K562 (cell line): ENCODE results near the gene OLFML2B. TPM values are rescaled to one million over a fixed set of nuclear protein-coding genes. Genes with fewer than 3 reads are reported as not detected.

ENCODE experiments used
- ATAC-seq: fragments of 200-7000 bp; cut with Tn5 transposase; 3 replicates; pipeline ENCODE4 v1.9.1; 2020; ENCODE audit warnings: moderate library complexity
- BruUV-seq: library from RNA; stranded (reverse); fragments of 400-500 nt; replicated peaks from 2 replicates; lab custom pipeline; 2021; lab: Mats Ljungman, UMichigan
- CTCF ChIA-PET: fragments of 300-600 bp; formaldehyde crosslinking; extraction: SDS; loops from one replicate; lab custom pipeline; 2021; ENCODE audit warnings: low intra/inter-chr PET ratio; lab: Yijun Ruan, JAX
- POLR2A ChIA-PET: fragments of 300-600, 350-650 bp; sonication (Branson Sonifier 250); formaldehyde crosslinking; extraction: SDS; loops from one replicate; lab custom pipeline; 2021; ENCODE audit warnings: antibody characterized with exemption, inconsistent platforms; lab: Yijun Ruan, JAX
- DNase-seq, 4 experiments: peaks; one replicate each; pipeline versions ENCODE4 v3.0.0 to v3.0.0-alpha.2; 2011 to 2018; ENCODE audit warnings: low spot score in 3 of 4, mixed read lengths in 3 of 4; ENCODE audit errors: extremely low read depth in 1 of 4
- FAIRE-seq: peaks from 2 replicates; lab custom pipeline; 2011; peaks lifted over from hg19 to GRCh38; lab: Jason Lieb, UNC
- H2AFZ ChIP-seq: 2 replicates; pipeline ENCODE4 v1.6.0; 2011; ENCODE audit warnings: low read depth, low read length, control low read depth, inconsistent platforms
- H3K27ac ChIP-seq: fragments of 200-600 bp; 3 replicates; pipeline ENCODE4 v1.8.0; 2011; ENCODE audit warnings: low read depth, mild to moderate bottlenecking, control low read depth, inconsistent platforms, low read length, moderate library complexity, mixed read lengths; ENCODE audit errors: extremely low read depth
- H3K27me3 ChIP-seq, 2 experiments: fragments of 300-600 bp in 1 of 2; 2 replicates in 1 of 2; 3 replicates in 1 of 2; pipeline versions ENCODE4 v1.6.0 to v1.8.0; 2011; ENCODE audit warnings: inconsistent platforms in 2 of 2, low read length in 2 of 2, mild to moderate bottlenecking in 1 of 2, mixed read lengths in 1 of 2, moderate library complexity in 1 of 2; ENCODE audit not compliant: control insufficient read depth in 2 of 2, insufficient read depth in 2 of 2
- H3K36me3 ChIP-seq: fragments of 300-600 bp; 3 replicates; pipeline ENCODE4 v1.8.0; 2011; ENCODE audit warnings: mild to moderate bottlenecking, low read length, inconsistent platforms; ENCODE audit not compliant: control insufficient read depth, insufficient read depth
- H3K4me1 ChIP-seq, 2 experiments: fragments of 200-600 bp in 1 of 2; replicated peaks in 1 of 2; 2 replicates in 1 of 2; 3 replicates in 1 of 2; pipeline versions ENCODE4 v1.5.1 to v1.8.0; 2011; ENCODE audit warnings: inconsistent platforms in 2 of 2, low read length in 2 of 2, mild to moderate bottlenecking in 1 of 2, mixed read lengths in 1 of 2, moderate library complexity in 1 of 2; ENCODE audit not compliant: control insufficient read depth in 2 of 2, insufficient read depth in 2 of 2
- H3K4me2 ChIP-seq: 2 replicates; pipeline ENCODE4 v1.6.1; 2011; ENCODE audit warnings: low read length, control low read depth, inconsistent platforms, mixed read lengths; ENCODE audit not compliant: insufficient read depth
- H3K4me3 ChIP-seq: fragments of 200-600 bp; sonication (generic), shearing (Covaris generic); 2 replicates; pipeline ENCODE4 v1.5.1; 2016; ENCODE audit warnings: control low read depth, inconsistent platforms
- H3K79me2 ChIP-seq: fragments of 200-600 bp; 3 replicates; pipeline ENCODE4 v1.8.0; 2011; ENCODE audit warnings: low read length, inconsistent platforms; ENCODE audit not compliant: control insufficient read depth, insufficient read depth
- H3K9ac ChIP-seq, 2 experiments: 2 replicates each; pipeline versions ENCODE4 v1.6.0 to v1.6.1; 2011; ENCODE audit warnings: low read depth in 2 of 2, low read length in 2 of 2, control low read depth in 1 of 2, inconsistent platforms in 1 of 2, mild to moderate bottlenecking in 1 of 2, mixed read lengths in 1 of 2; ENCODE audit not compliant: insufficient read depth in 1 of 2
- H3K9me1 ChIP-seq: one replicate; pipeline ENCODE4 v1.6.0; 2011; ENCODE audit warnings: inconsistent platforms, mild to moderate bottlenecking, low read length, moderate library complexity; ENCODE audit not compliant: control insufficient read depth, insufficient read depth
- H3K9me3 ChIP-seq: replicated peaks from 2 replicates; pipeline ENCODE4 v1.5.1; 2011; ENCODE audit warnings: low read depth, low read length, inconsistent platforms; ENCODE audit not compliant: control insufficient read depth, insufficient read depth
- H4K20me1 ChIP-seq: replicated peaks from 2 replicates; pipeline ENCODE4 v1.6.1; 2011; ENCODE audit warnings: low read length, inconsistent platforms, mixed read lengths; ENCODE audit not compliant: control insufficient read depth, insufficient read depth
- BHLHE40 ChIP-seq: IDR thresholded peaks from 2 replicates; pipeline ENCODE4 v1.6.1; 2011; ENCODE audit warnings: low read length, improper control_type of control experiment
- MCM3 ChIP-seq: fragments of 450-650 bp; IDR thresholded peaks from 2 replicates; pipeline ENCODE4 v1.6.1; 2016
- MTF1 ChIP-seq: fragments of 250-450 bp; sonication (Bioruptor Pico); IDR thresholded peaks from 2 replicates; pipeline ENCODE4 v1.9.0; 2021; ENCODE audit warnings: moderate library complexity, mild to moderate bottlenecking, inconsistent platforms, borderline replicate concordance
- NRF1 ChIP-seq, 2 experiments: fragments of 450-650 bp; IDR thresholded peaks in 1 of 2; conservative IDR thresholded peaks in 1 of 2; 2 replicates each; pipeline ENCODE4 v1.6.1; 2014; ENCODE audit warnings: mild to moderate bottlenecking in 2 of 2
- RFX1 ChIP-seq: fragments of 450-650 bp; IDR thresholded peaks from 2 replicates; pipeline ENCODE4 v1.6.1; 2016; ENCODE audit warnings: mild to moderate bottlenecking, moderate library complexity
- RHOXF2B ChIP-seq: fragments of 250-450 bp; sonication (Bioruptor Pico); conservative IDR thresholded peaks from 2 replicates; pipeline ENCODE4 v1.5.1; 2021
- WGBS: fragments of 100-300 bp; shearing (Covaris generic); methylation state at CpG from one replicate; pipeline ENCODE4 v1.1.6; 2016; ENCODE audit warnings: low coverage, mixed read lengths; ENCODE audit not compliant: insufficient coverage; ENCODE audit errors: missing lambda C conversion rate; 5-methylcytosine and 5-hydroxymethylcytosine counted together
- in situ Hi-C: fragments of 300-500 bp; cut with MboI; formaldehyde crosslinking; loops from 4 replicates; pipeline ENCODE4 v1.15.0; 2018; ENCODE audit warnings: inconsistent platforms, mixed read lengths
- intact Hi-C: fragments of 100-400 bp; cut with micrococcal nuclease; formaldehyde crosslinking; loops from 2 replicates; pipeline ENCODE4 v1.14.2; 2022
- polyA plus RNA-seq, 8 experiments: library from polyadenylated mRNA; depleted of rRNA in 4 of 8; stranded (reverse) in 5 of 8; unstranded in 3 of 8; fragments of >200 nt; fragmentation: Nextera tagmentation in 2 of 8; fragmentation: Illumina TruSeq in 1 of 8; extraction: Ambion mirVana in 2 of 8; extraction: Trizol in 1 of 8; gene quantifications; 2 replicates each; pipeline versions ENCODE4 v1.2.1 to v1.2.3, GENCODE V29; 2011 to 2014; ENCODE audit warnings: inconsistent platforms in 1 of 8, missing spikeins in 1 of 8
- total RNA-seq, 7 experiments: library from RNA; depleted of rRNA in 6 of 7; stranded (reverse); fragments of >200 nt in 6 of 7; fragmentation: Illumina TruSeq in 2 of 7; extraction: Trizol in 2 of 7; gene quantifications; 2 replicates each; pipeline versions ENCODE4 v1.2.1 to v1.2.3, GENCODE V29; 2011 to 2021; ENCODE audit warnings: low replicate concordance in 1 of 7
- TF ChIP-seq, protein P1 (sequence below): sonication (generic); formaldehyde crosslinking; IDR thresholded peaks from 2 replicates; pipeline ENCODE4 v1.5.0; 2020; ENCODE audit warnings: missing genetic modification reagents

The OLFML2B gene
- total and polyA plus RNA-seq, 9 of the 15 experiments (the other 6 are each of a cell fraction or from before 2014, with no cell fraction given): not detected

DNA sequence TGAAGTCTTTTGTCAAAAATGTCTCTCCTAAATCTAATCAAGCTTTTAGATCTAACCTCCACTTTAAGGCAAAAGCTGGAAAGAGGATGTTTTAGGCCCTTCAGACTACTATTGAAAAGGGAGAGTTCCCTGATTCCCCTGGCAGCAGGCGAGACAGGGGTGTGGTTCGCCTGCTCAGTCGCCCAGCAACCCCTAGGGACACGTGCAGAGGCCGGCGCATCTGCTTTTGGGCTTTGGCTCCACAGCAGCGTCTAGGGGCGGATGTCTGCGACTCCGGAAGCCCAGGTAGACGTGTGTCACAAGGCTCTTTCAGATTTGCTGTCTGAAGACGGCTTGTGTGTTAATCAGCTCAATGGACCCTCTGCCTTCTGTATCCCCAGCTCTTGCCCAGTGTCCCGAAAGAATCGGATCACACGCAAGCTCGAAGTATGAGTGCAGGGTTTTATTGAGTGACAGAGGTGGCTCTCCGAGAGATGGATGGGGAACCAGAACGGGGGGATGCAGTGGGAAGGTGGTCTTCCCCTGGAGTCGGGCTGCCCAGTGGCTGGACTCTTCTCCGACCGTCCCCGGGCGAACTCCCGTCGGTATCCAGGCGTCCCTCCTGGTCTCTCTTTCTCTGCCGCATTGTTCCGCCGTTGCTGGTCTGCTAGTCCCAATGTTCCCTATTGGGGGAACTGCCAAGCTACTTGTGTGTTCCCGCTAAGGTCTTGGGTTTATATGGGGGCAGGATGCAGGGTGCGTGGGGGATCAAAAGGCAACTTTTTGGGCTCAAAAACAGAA, 45.5 kb downstream of the OLFML2B start:
- DNase-seq (peak in 1 of 4 experiments; percentile 14), FAIRE-seq (no peak), ATAC-seq (peak; percentile 64)
- intact Hi-C loops (no loop called here), in situ Hi-C loops (no loop called here)
- H3K9ac ChIP-seq: no peak overlapping the region
- H3K4me2 ChIP-seq: no peak overlapping the region
- no peak overlapping the region for H3K27ac ChIP-seq
- TF ChIP-seq RHOXF2B (no peak), BHLHE40 (peak; percentile 90), MTF1 (CRISPR knock-in tag) (no peak), RFX1 (peak; percentile 61), NRF1 (conservative IDR thresholded peaks at IDR 0.05 in 1 of 2, IDR thresholded peaks at IDR 0.05 in 1 of 2) (peak; percentile 23 to 37; a peak in 1 of 4 replicates), MCM3 (no peak)
- TF ChIP-seq, protein P1, sequence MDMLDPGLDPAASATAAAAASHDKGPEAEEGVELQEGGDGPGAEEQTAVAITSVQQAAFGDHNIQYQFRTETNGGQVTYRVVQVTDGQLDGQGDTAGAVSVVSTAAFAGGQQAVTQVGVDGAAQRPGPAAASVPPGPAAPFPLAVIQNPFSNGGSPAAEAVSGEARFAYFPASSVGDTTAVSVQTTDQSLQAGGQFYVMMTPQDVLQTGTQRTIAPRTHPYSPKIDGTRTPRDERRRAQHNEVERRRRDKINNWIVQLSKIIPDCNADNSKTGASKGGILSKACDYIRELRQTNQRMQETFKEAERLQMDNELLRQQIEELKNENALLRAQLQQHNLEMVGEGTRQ: 0 out of 2 replicates have a peak, but pooled peaks have one; percentile 18
- H2AFZ ChIP-seq: no peak overlapping the region
- BruUV-seq: no TSS peak
- no peak overlapping the region for H3K4me3 ChIP-seq
- CTCF ChIA-PET: no interaction called here
- whole genome bisulfite sequencing: 23% methylated on average over 31 of the region's 31 CpGs
- H3K4me1 ChIP-seq: peaks cover 6 to 11% of the 10 kb centered on the region in 2 experiments; a peak in 4 of 5 replicates
- H3K36me3 ChIP-seq: no peaks in the 10 kb centered on the region
- H3K27me3 ChIP-seq: peaks cover 17 to 62% of the 10 kb centered on the region in 2 experiments
- no peaks in the 10 kb centered on the region for H4K20me1 ChIP-seq
- no peaks in the 10 kb centered on the region for H3K79me2 ChIP-seq
- POLR2A ChIA-PET: interaction anchor here (0.9 kb wide), 1 partner anchor 11 kb away, joined by 3 read pairs; no protein-coding TSS in a partner anchor
- H3K9me1 ChIP-seq: no peaks in the 10 kb centered on the region
- H3K9me3 ChIP-seq: no peaks in the 10 kb centered on the region
